Neural progenitor cell (in vitro differentiated cells): Measurements from ENCODE around the gene SH2D3C. TPM values are rescaled to one million over a fixed set of nuclear protein-coding genes. Genes with fewer than 3 reads are reported as not detected.

Experiments used
- DNase-seq: peaks from one replicate; pipeline ENCODE4 v3.0.0-alpha.2; 2016; ENCODE audit warnings: low spot score
- H2AFZ ChIP-seq: fragments of 200-600 bp; sonication (generic); replicated peaks from 2 replicates; pipeline ENCODE4 v1.6.1; 2016; ENCODE audit warnings: antibody characterized with exemption
- H3F3A ChIP-seq: fragments of 200-600 bp; sonication (generic); 2 replicates; pipeline ENCODE4 v1.6.1; 2016; ENCODE audit warnings: antibody characterized with exemption, low read depth
- H3K27ac ChIP-seq: fragments of 200-600 bp; sonication (generic); 2 replicates; pipeline ENCODE4 v1.5.1; 2016; ENCODE audit warnings: mild to moderate bottlenecking
- H3K27me3 ChIP-seq: fragments of 200-600 bp; sonication (generic); 2 replicates; pipeline ENCODE4 v1.6.1; 2016; ENCODE audit warnings: mild to moderate bottlenecking, moderate library complexity
- H3K36me3 ChIP-seq: fragments of 200-600 bp; sonication (generic); 2 replicates; pipeline ENCODE4 v1.5.1; 2016
- H3K4me1 ChIP-seq: fragments of 200-600 bp; sonication (generic); 2 replicates; pipeline ENCODE4 v1.6.1; 2016; ENCODE audit warnings: mixed run types
- H3K4me2 ChIP-seq: fragments of 200-600 bp; sonication (generic); 2 replicates; pipeline ENCODE4 v1.6.1; 2016
- H3K4me3 ChIP-seq: fragments of 200-600 bp; sonication (generic); 2 replicates; pipeline ENCODE4 v1.5.1; 2016
- H3K79me2 ChIP-seq: fragments of 200-600 bp; sonication (generic); 2 replicates; pipeline ENCODE4 v1.6.1; 2016; ENCODE audit warnings: low read depth
- H3K9ac ChIP-seq: fragments of 200-600 bp; sonication (generic); 2 replicates; pipeline ENCODE4 v1.6.1; 2016
- H3K9me3 ChIP-seq: fragments of 200-600 bp; sonication (generic); 2 replicates; pipeline ENCODE4 v1.5.1; 2016; ENCODE audit warnings: low read depth
- H4K20me1 ChIP-seq: fragments of 200-600 bp; sonication (generic); 2 replicates; pipeline ENCODE4 v1.6.1; 2016; ENCODE audit warnings: low read depth
- H3K27ac Mint-ChIP-seq: 3 replicates; pipeline ENCODE4 v1.8.0; 2021; ENCODE audit warnings: mixed read lengths
- H3K27me3 Mint-ChIP-seq: 2 replicates; pipeline ENCODE4 v1.8.0; 2022; ENCODE audit warnings: low read depth, mild to moderate bottlenecking, inconsistent platforms, moderate library complexity, mixed read lengths; ENCODE audit not compliant: insufficient read depth
- H3K36me3 Mint-ChIP-seq: 3 replicates; pipeline ENCODE4 v1.8.0; 2021; ENCODE audit warnings: mixed read lengths
- H3K4me1 Mint-ChIP-seq: 3 replicates; pipeline ENCODE4 v1.8.0; 2021; ENCODE audit warnings: mixed read lengths
- H3K4me3 Mint-ChIP-seq: 3 replicates; pipeline ENCODE4 v1.8.0; 2021; ENCODE audit warnings: mild to moderate bottlenecking, moderate library complexity, mixed read lengths
- H3K9me3 Mint-ChIP-seq: 3 replicates; pipeline ENCODE4 v1.8.0; 2020; ENCODE audit warnings: mixed read lengths
- CTCF ChIP-seq: fragments of 200-600 bp; sonication (generic); IDR thresholded peaks from 2 replicates; pipeline ENCODE4 v1.5.1; 2017; ENCODE audit warnings: antibody characterized with exemption, mild to moderate bottlenecking
- EZH2 ChIP-seq: fragments of 200-600 bp; sonication (generic); IDR thresholded peaks from 2 replicates; pipeline ENCODE4 v1.6.1; 2017; ENCODE audit warnings: antibody characterized with exemption, mild to moderate bottlenecking, moderate library complexity
- EZH2phosphoT487 ChIP-seq: fragments of 200-600 bp; sonication (generic); IDR thresholded peaks from 2 replicates; pipeline ENCODE4 v1.6.1; 2017; ENCODE audit warnings: antibody characterized with exemption
- total RNA-seq: library from RNA; depleted of rRNA; stranded (reverse); fragments of >200 nt; gene quantifications from 2 replicates; pipeline ENCODE4 v1.2.3, GENCODE V29; 2015; ENCODE audit warnings: low replicate concordance

The SH2D3C gene
- total RNA-seq, 1 donor from 2014 or later: 1.9 TPM

GRCh38 chr9:127731938-127732337 lies 46.5 kb downstream of the SH2D3C start:
- no peak overlapping the region for H3K4me3 ChIP-seq
- peaks cover 10% of the 10 kb centered on the region for H3F3A ChIP-seq
- H3K36me3 ChIP-seq: no peaks in the 10 kb centered on the region
- Mint-ChIP-seq H3K4me1 (peaks cover 24% of the 10 kb centered on the region), H3K4me3 (no peak overlapping the region), H3K9me3 (no peaks in the 10 kb centered on the region), H3K36me3 (no peaks in the 10 kb centered on the region), H3K27ac (no peak overlapping the region), H3K27me3 (peaks cover 3% of the 10 kb centered on the region)
- H3K9me3 ChIP-seq: no peaks in the 10 kb centered on the region
- no peak for TF ChIP-seq EZH2
- no peak for TF ChIP-seq EZH2phosphoT487
- TF ChIP-seq CTCF: no peak
- H3K4me1 ChIP-seq: peaks cover 13% of the 10 kb centered on the region
- H4K20me1 ChIP-seq: no peaks in the 10 kb centered on the region
- H3K9ac ChIP-seq: no peak overlapping the region
- H3K4me2 ChIP-seq: no peak overlapping the region
- H2AFZ ChIP-seq: no peak overlapping the region
- DNase-seq: no peak
- H3K27ac ChIP-seq: no peak overlapping the region
- no peaks in the 10 kb centered on the region for H3K79me2 ChIP-seq
- H3K27me3 ChIP-seq: no peaks in the 10 kb centered on the region

- Histone ChIP-seq H4K20me1 (no peaks in the 10 kb centered on the region), H3K79me2 (no peaks in the 10 kb centered on the region), H3K4me3 (no peak overlapping the region), H2AFZ (no peak overlapping the region), H3K9me3 (no peaks in the 10 kb centered on the region), H3K9ac (no peak overlapping the region), H3F3A (peaks cover 5% of the 10 kb centered on the region), H3K27me3 (no peaks in the 10 kb centered on the region), H3K27ac (no peak overlapping the region), H3K4me2 (no peak overlapping the region), H3K4me1 (peaks cover 10% of the 10 kb centered on the region), H3K36me3 (no peaks in the 10 kb centered on the region)
- no peak for DNase-seq
- no peak overlapping the region for H3K4me3 Mint-ChIP-seq
- no peak overlapping the region for H3K27ac Mint-ChIP-seq
- H3K36me3 Mint-ChIP-seq: no peaks in the 10 kb centered on the region
- TF ChIP-seq CTCF (no peak), EZH2 (no peak), EZH2phosphoT487 (no peak)
- no peaks in the 10 kb centered on the region for H3K9me3 Mint-ChIP-seq
- no peaks in the 10 kb centered on the region for H3K27me3 Mint-ChIP-seq
- peaks cover 18% of the 10 kb centered on the region for H3K4me1 Mint-ChIP-seq
Observed at GRCh38 chr9:127730799-127731410, 47.6 kb downstream of the SH2D3C start.

GRCh38 chr9:127730262-127730661 lies 48.2 kb downstream of the SH2D3C start:
- no peaks in the 10 kb centered on the region for H3K9me3 Mint-ChIP-seq

More at GRCh38 chr9:127730262-127730661, 48.2 kb downstream of the SH2D3C start:
- Mint-ChIP-seq H3K4me1 (peaks cover 12% of the 10 kb centered on the region), H3K27ac (peak overlapping the region; percentile 61), H3K27me3 (no peaks in the 10 kb centered on the region), H3K36me3 (no peaks in the 10 kb centered on the region), H3K4me3 (no peak overlapping the region)
- DNase-seq: no peak
- Histone ChIP-seq H3K9me3 (no peaks in the 10 kb centered on the region), H3K4me3 (no peak overlapping the region), H3K36me3 (no peaks in the 10 kb centered on the region), H3K9ac (no peak overlapping the region), H3K27ac (no peak overlapping the region), H3K79me2 (no peaks in the 10 kb centered on the region), H3K27me3 (no peaks in the 10 kb centered on the region), H3K4me1 (peaks cover 5% of the 10 kb centered on the region), H3F3A (no peaks in the 10 kb centered on the region), H4K20me1 (no peaks in the 10 kb centered on the region), H3K4me2 (no peak overlapping the region), H2AFZ (no peak overlapping the region)
- TF ChIP-seq EZH2 (no peak), EZH2phosphoT487 (no peak), CTCF (no peak)
